OCI-M2 (cell line): ENCODE measurements around the gene SP100.

Experiments used
- DNase-seq: peaks from one replicate; lab custom pipeline; 2025; ENCODE audit not compliant: unreplicated experiment; lab: John Stamatoyannopoulos, UW

SP100 gene

GRCh38 chr2:230537531-230537976, 121.6 kb downstream of the SP100 start:
- DNase-seq: no peak

GRCh38 chr2:230540332-230540731, 124.3 kb downstream of the SP100 start:
- no peak for DNase-seq

GRCh38 chr2:230541934-230542380, 126.0 kb downstream of the SP100 start:
- no peak for DNase-seq

GRCh38 chr2:230542751-230543150, 126.8 kb downstream of the SP100 start:
- no peak for DNase-seq

GRCh38 chr2:230552181-230552580, 136.2 kb downstream of the SP100 start:
- no peak for DNase-seq

GRCh38 chr2:230557065-230557464, 141.1 kb downstream of the SP100 start:
- DNase-seq: no peak

GRCh38 chr2:230564805-230565779, 149.1 kb downstream of the SP100 start:
- DNase-seq: no peak

GRCh38 chr2:230569298-230569697, 153.3 kb downstream of the SP100 start:
- DNase-seq: no peak

GRCh38 chr2:230570987-230571386, 155.0 kb downstream of the SP100 start:
- no peak for DNase-seq

GRCh38 chr2:230575642-230576324, 159.8 kb downstream of the SP100 start:
- no peak for DNase-seq

- no peak for DNase-seq
Observed at GRCh38 chr2:230577114-230577513, 161.1 kb downstream of the SP100 start.

- no peak for DNase-seq
Observed at GRCh38 chr2:230578106-230578505, 162.1 kb downstream of the SP100 start.

GRCh38 chr2:230582851-230583283, 166.9 kb downstream of the SP100 start:
- no peak for DNase-seq

GRCh38 chr2:230583581-230583980, 167.6 kb downstream of the SP100 start:
- no peak for DNase-seq

- DNase-seq: no peak
Observed at GRCh38 chr2:230586328-230586982, 170.5 kb downstream of the SP100 start.

GRCh38 chr2:230589025-230589424, 173.0 kb downstream of the SP100 start:
- DNase-seq: no peak

GRCh38 chr2:230589497-230590015, 173.6 kb downstream of the SP100 start:
- no peak for DNase-seq

GRCh38 chr2:230590333-230590732, 174.3 kb downstream of the SP100 start:
- DNase-seq: no peak

GRCh38 chr2:230591850-230592249, 175.8 kb downstream of the SP100 start:
- no peak for DNase-seq

- DNase-seq: no peak
Observed at GRCh38 chr2:230592775-230593174, 176.8 kb downstream of the SP100 start.
